GM12878 (cell line): ENCODE data around the gene TRIM38. TPM values are rescaled to one million over a fixed set of nuclear protein-coding genes. Genes with fewer than 3 reads are reported as not detected.

ENCODE experiments used
- BHLHE40 ChIP-seq, 2 experiments: fragments of 450-650 bp in 1 of 2; IDR thresholded peaks; 2 replicates each; pipeline ENCODE4 v1.6.1; 2011 to 2017; ENCODE audit warnings: low read depth in 2 of 2, borderline replicate concordance in 1 of 2, improper control_type of control experiment in 1 of 2, low read length in 1 of 2, mild to moderate bottlenecking in 1 of 2
- CBFB ChIP-seq: IDR thresholded peaks from 2 replicates; pipeline ENCODE4 v1.6.1; 2016; ENCODE audit warnings: antibody characterized with exemption, low read depth
- CBX5 ChIP-seq: sonication (generic); IDR thresholded peaks from 2 replicates; pipeline ENCODE4 v1.6.1; 2016; ENCODE audit warnings: low read depth, moderate library complexity, mild to moderate bottlenecking, inconsistent platforms
- CEBPB ChIP-seq, 2 experiments: fragments of 150-350 bp in 1 of 2; IDR thresholded peaks; 2 replicates each; pipeline ENCODE4 v1.6.1; 2012 to 2014; ENCODE audit warnings: low read depth in 2 of 2, low read length in 2 of 2, borderline replicate concordance in 1 of 2, inconsistent platforms in 1 of 2
- HDAC6 ChIP-seq: fragments of 200-600 bp; sonication (generic); IDR thresholded peaks from one replicate; pipeline ENCODE4 v1.8.0; 2017; ENCODE audit warnings: antibody characterized with exemption; ENCODE audit not compliant: unreplicated experiment
- IKZF1 ChIP-seq: fragments of 450-650 bp; conservative IDR thresholded peaks from 2 replicates; pipeline ENCODE4 v1.6.1; 2017; ENCODE audit warnings: antibody characterized with exemption, mild to moderate bottlenecking
- MEF2B ChIP-seq: fragments of 450-650 bp; IDR thresholded peaks from 2 replicates; pipeline ENCODE4 v1.6.1; 2018; ENCODE audit warnings: mild to moderate bottlenecking, moderate library complexity; ENCODE audit not compliant: partially characterized antibody, poor library complexity, severe bottlenecking
- MTA3 ChIP-seq: IDR thresholded peaks from 2 replicates; pipeline ENCODE4 v1.6.1; 2012; ENCODE audit warnings: low read length, inconsistent platforms, borderline replicate concordance
- MYC ChIP-seq: IDR thresholded peaks from 2 replicates; pipeline ENCODE4 v1.6.1; 2011; ENCODE audit warnings: mild to moderate bottlenecking, low read length, moderate library complexity, inconsistent platforms; ENCODE audit not compliant: insufficient read depth, insufficient replicate concordance, insufficient read length, severe bottlenecking
- SIX5 ChIP-seq: IDR thresholded peaks from 2 replicates; pipeline ENCODE4 v1.6.1; 2011; ENCODE audit warnings: mild to moderate bottlenecking, low read depth, low read length, moderate library complexity; ENCODE audit not compliant: severe bottlenecking
- SKIL ChIP-seq: fragments of 450-650 bp; IDR thresholded peaks from 2 replicates; pipeline ENCODE4 v1.6.1; 2017; ENCODE audit warnings: mild to moderate bottlenecking, low read depth, inconsistent platforms; ENCODE audit not compliant: poor library complexity, severe bottlenecking
- YY1 ChIP-seq: IDR thresholded peaks from 2 replicates; pipeline ENCODE4 v1.6.1; 2011; ENCODE audit warnings: low read depth, mild to moderate bottlenecking, low read length
- ZNF687 ChIP-seq: fragments of 450-650 bp; IDR thresholded peaks from 2 replicates; pipeline ENCODE4 v1.6.1; 2017; ENCODE audit warnings: mild to moderate bottlenecking, moderate library complexity
- polyA plus RNA-seq, 11 experiments: library from polyadenylated mRNA; depleted of rRNA in 4 of 11; unstranded in 6 of 11; stranded (reverse) in 5 of 11; fragments of >200 nt; fragmentation: Nextera tagmentation in 4 of 11; fragmentation: Illumina TruSeq in 1 of 11; extraction: Ambion mirVana in 4 of 11; extraction: Trizol in 1 of 11; gene quantifications; 1 replicate in 1 of 11; 2 replicates in 10 of 11; pipeline versions ENCODE4 v1.2.1 to v1.2.3, GENCODE V29; 2011 to 2016; ENCODE audit warnings: inconsistent platforms in 2 of 11, missing spikeins in 2 of 11, low read depth in 1 of 11
- total RNA-seq, 4 experiments: library from RNA; depleted of rRNA in 3 of 4; stranded (reverse); fragments of >200 nt in 3 of 4; fragmentation: Illumina TruSeq in 1 of 4; extraction: Trizol in 1 of 4; gene quantifications; 2 replicates each; pipeline versions ENCODE4 v1.2.1 to v1.2.3, GENCODE V29; 2013 to 2021
- TF ChIP-seq, protein P1 (sequence below): fragments of 450-650 bp; IDR thresholded peaks from 2 replicates; pipeline ENCODE4 v1.6.1; 2017; ENCODE audit warnings: mild to moderate bottlenecking
- TF ChIP-seq, protein P2 (sequence below): fragments of 450-650 bp; IDR thresholded peaks from 2 replicates; pipeline ENCODE4 v1.6.1; 2018; ENCODE audit warnings: borderline replicate concordance, mild to moderate bottlenecking; ENCODE audit not compliant: partially characterized antibody

TRIM38 gene
- total and polyA plus RNA-seq, 10 of the 15 experiments (the other 5 are each of a cell fraction or from before 2014, with no cell fraction given): 4.5 to 14.7 (median 11.1) TPM

DNA sequence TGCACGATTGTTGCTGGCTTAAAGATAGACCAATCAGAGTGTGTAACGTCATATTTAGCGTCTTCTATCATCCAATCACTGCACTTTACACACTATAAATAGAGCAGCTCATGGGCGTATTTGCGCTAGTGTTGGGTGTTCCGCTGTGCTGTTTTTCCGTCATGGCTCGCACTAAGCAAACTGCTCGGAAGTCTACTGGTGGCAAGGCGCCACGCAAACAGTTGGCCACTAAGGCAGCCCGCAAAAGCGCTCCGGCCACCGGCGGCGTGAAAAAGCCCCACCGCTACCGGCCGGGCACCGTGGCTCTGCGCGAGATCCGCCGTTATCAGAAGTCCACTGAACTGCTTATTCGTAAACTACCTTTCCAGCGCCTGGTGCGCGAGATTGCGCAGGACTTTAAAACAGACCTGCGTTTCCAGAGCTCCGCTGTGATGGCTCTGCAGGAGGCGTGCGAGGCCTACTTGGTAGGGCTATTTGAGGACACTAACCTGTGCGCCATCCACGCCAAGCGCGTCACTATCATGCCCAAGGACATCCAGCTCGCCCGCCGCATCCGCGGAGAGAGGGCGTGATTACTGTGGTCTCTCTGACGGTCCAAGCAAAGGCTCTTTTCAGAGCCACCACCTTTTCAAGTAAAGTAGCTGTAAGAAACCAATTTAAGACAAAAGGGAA lies 57.9 kb downstream of the TRIM38 start (continued):
- TF ChIP-seq IKZF1 (peak; percentile 64), CBFB (peak; percentile 95), YY1 (peak; percentile 86), ZNF687 (peak; percentile 96), SIX5 (no peak), SKIL (no peak), BHLHE40 (IDR thresholded peaks at IDR 0.05; ENCODE audit: borderline replicate concordance in 1 of 2, low read depth in 2 of 2, low read length in 1 of 2) (peak in 1 of 2 experiments; percentile 10; a peak in 1 of 4 replicates), CEBPB (IDR thresholded peaks at IDR 0.05; ENCODE audit: borderline replicate concordance in 1 of 2, low read depth in 2 of 2, low read length in 2 of 2) (no peak; a peak in 1 of 4 replicates), MTA3 (peak; percentile 87), CBX5 (no peak), MEF2B (peak; percentile 34), MYC (no peak), HDAC6 (peak; percentile 60)
- TF ChIP-seq, protein P1, sequence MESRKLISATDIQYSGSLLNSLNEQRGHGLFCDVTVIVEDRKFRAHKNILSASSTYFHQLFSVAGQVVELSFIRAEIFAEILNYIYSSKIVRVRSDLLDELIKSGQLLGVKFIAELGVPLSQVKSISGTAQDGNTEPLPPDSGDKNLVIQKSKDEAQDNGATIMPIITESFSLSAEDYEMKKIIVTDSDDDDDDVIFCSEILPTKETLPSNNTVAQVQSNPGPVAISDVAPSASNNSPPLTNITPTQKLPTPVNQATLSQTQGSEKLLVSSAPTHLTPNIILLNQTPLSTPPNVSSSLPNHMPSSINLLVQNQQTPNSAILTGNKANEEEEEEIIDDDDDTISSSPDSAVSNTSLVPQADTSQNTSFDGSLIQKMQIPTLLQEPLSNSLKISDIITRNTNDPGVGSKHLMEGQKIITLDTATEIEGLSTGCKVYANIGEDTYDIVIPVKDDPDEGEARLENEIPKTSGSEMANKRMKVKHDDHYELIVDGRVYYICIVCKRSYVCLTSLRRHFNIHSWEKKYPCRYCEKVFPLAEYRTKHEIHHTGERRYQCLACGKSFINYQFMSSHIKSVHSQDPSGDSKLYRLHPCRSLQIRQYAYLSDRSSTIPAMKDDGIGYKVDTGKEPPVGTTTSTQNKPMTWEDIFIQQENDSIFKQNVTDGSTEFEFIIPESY: peak; percentile 27; the same call in 1 of the 2 replicates
- TF ChIP-seq, protein P2, sequence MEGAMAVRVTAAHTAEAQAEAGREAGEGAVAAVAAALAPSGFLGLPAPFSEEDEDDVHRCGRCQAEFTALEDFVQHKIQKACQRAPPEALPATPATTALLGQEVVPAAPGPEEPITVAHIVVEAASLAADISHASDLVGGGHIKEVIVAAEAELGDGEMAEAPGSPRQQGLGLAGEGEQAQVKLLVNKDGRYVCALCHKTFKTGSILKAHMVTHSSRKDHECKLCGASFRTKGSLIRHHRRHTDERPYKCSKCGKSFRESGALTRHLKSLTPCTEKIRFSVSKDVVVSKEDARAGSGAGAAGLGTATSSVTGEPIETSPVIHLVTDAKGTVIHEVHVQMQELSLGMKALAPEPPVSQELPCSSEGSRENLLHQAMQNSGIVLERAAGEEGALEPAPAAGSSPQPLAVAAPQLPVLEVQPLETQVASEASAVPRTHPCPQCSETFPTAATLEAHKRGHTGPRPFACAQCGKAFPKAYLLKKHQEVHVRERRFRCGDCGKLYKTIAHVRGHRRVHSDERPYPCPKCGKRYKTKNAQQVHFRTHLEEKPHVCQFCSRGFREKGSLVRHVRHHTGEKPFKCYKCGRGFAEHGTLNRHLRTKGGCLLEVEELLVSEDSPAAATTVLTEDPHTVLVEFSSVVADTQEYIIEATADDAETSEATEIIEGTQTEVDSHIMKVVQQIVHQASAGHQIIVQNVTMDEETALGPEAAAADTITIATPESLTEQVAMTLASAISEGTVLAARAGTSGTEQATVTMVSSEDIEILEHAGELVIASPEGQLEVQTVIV: no peak
